OCI-LY7 (cell line): ENCODE data around the gene HEPACAM. TPM values are rescaled to one million over a fixed set of nuclear protein-coding genes. Genes with fewer than 3 reads are reported as not detected.

ENCODE experiments used
- BruUV-seq: library from RNA; stranded (reverse); fragments of 400-500 nt; replicated peaks from 2 replicates; lab custom pipeline; 2021; lab: Mats Ljungman, UMichigan
- CTCF ChIA-PET: fragments of 300-600 bp; sonication (Branson Sonifier 250); formaldehyde crosslinking; loops from one replicate; lab custom pipeline; 2022; ENCODE audit warnings: antibody characterized with exemption; ENCODE audit not compliant: unreplicated experiment; lab: Charles Lee
- POLR2A ChIA-PET: fragments of 300-600 bp; sonication (Branson Sonifier 250); formaldehyde crosslinking; loops from one replicate; lab custom pipeline; 2022; ENCODE audit warnings: antibody characterized with exemption; lab: Charles Lee
- DNase-seq: peaks from one replicate; pipeline ENCODE4 v3.0.0-alpha.2; 2015; ENCODE audit warnings: low spot score
- H2AFZ ChIP-seq: fragments of 200-600 bp; sonication (generic), shearing (Covaris generic); 2 replicates; pipeline ENCODE4 v1.6.1; 2014; ENCODE audit warnings: mild to moderate bottlenecking, antibody characterized with exemption, low read length, moderate library complexity
- H3K27ac ChIP-seq: fragments of 200-600 bp; sonication (generic); 2 replicates; pipeline ENCODE4 v1.5.1; 2014; ENCODE audit warnings: mixed run types, low read depth, mild to moderate bottlenecking, moderate library complexity, low read length, inconsistent platforms; ENCODE audit not compliant: poor library complexity, severe bottlenecking
- H3K36me3 ChIP-seq: fragments of 200-600 bp; sonication (generic); 2 replicates; pipeline ENCODE4 v1.6.1; 2014; ENCODE audit warnings: mild to moderate bottlenecking, antibody characterized with exemption, low read length, moderate library complexity, mixed read lengths; ENCODE audit not compliant: insufficient read depth
- H3K4me1 ChIP-seq: fragments of 200-600 bp; sonication (generic); 2 replicates; pipeline ENCODE4 v1.5.1; 2014; ENCODE audit warnings: mild to moderate bottlenecking, low read length; ENCODE audit not compliant: insufficient read depth, poor library complexity, severe bottlenecking
- H3K4me2 ChIP-seq: fragments of 200-600 bp; sonication (generic); 2 replicates; pipeline ENCODE4 v1.6.1; 2014; ENCODE audit warnings: mild to moderate bottlenecking, low read length
- H3K4me3 ChIP-seq: fragments of 200-600 bp; sonication (generic); 2 replicates; pipeline ENCODE4 v1.5.1; 2014; ENCODE audit warnings: mild to moderate bottlenecking, low read depth, low read length; ENCODE audit not compliant: poor library complexity, severe bottlenecking
- H3K79me2 ChIP-seq: fragments of 200-600 bp; sonication (generic); 2 replicates; pipeline ENCODE4 v1.6.1; 2016; ENCODE audit warnings: low read depth, mild to moderate bottlenecking, low read length, moderate library complexity, mixed read lengths; ENCODE audit not compliant: insufficient read depth
- H3K9me2 ChIP-seq: fragments of 200-600 bp; sonication (generic); 2 replicates; pipeline ENCODE4 v1.6.1; 2016; ENCODE audit warnings: mild to moderate bottlenecking, low read length, mixed read lengths; ENCODE audit not compliant: insufficient read depth
- H3K9me3 ChIP-seq: fragments of 200-600 bp; sonication (generic); 2 replicates; pipeline ENCODE4 v1.6.1; 2014; ENCODE audit warnings: mild to moderate bottlenecking, mixed run types, low read length, mixed read lengths
- H4K20me1 ChIP-seq: fragments of 200-600 bp; sonication (generic); 2 replicates; pipeline ENCODE4 v1.6.1; 2014; ENCODE audit warnings: mild to moderate bottlenecking, antibody characterized with exemption, low read length, moderate library complexity, mixed read lengths; ENCODE audit not compliant: insufficient read depth
- CTCF ChIP-seq: fragments of 200-600 bp; sonication (generic); conservative IDR thresholded peaks from 2 replicates; pipeline ENCODE4 v1.5.1; 2014; ENCODE audit warnings: mild to moderate bottlenecking, antibody characterized with exemption, low read length, moderate library complexity, mixed read lengths
- EZH2phosphoT487 ChIP-seq: fragments of 200-600 bp; sonication (generic); IDR thresholded peaks from 2 replicates; pipeline ENCODE4 v1.6.1; 2018; ENCODE audit warnings: low read depth, borderline replicate concordance, mild to moderate bottlenecking, mixed run types, antibody characterized with exemption, low read length, moderate library complexity, mixed read lengths
- intact Hi-C: fragments of 100-400 bp; cut with micrococcal nuclease; formaldehyde crosslinking; loops from one replicate; pipeline ENCODE4 v1.10.0; 2022; ENCODE audit not compliant: unreplicated experiment
- total RNA-seq, 2 experiments: library from RNA; depleted of rRNA in 1 of 2; stranded (reverse); fragments of >200 nt in 1 of 2; shearing (Covaris generic) in 1 of 2; gene quantifications; 2 replicates each; pipeline ENCODE4 v1.2.3, GENCODE V29; 2014 to 2022

Gene HEPACAM
- total RNA-seq, 2 experiments from 2014 or later: not detected

- H3K4me1 ChIP-seq: no peaks in the 10 kb centered on the region
- H3K79me2 ChIP-seq: no peaks in the 10 kb centered on the region
- no peak for TF ChIP-seq CTCF
- TF ChIP-seq EZH2phosphoT487: no peak
- ChIA-PET POLR2A (interaction anchor here (0.6 to 1.1 kb wide), 3 partner anchors 16 to 1754 kb away, joined by 4 to 8 read pairs (median 4); partner anchors contain the start of gene CCDC15), CTCF (interaction anchor here (0.6 kb wide), 1 partner anchor 430 kb away, joined by 4 read pairs; no protein-coding TSS in a partner anchor)
- no peak overlapping the region for H3K4me2 ChIP-seq
- H4K20me1 ChIP-seq: no peaks in the 10 kb centered on the region
- no TSS peak for BruUV-seq
- no peak for DNase-seq
- no peak overlapping the region for H3K27ac ChIP-seq
- H2AFZ ChIP-seq: no peak overlapping the region
- H3K9me3 ChIP-seq: no peaks in the 10 kb centered on the region
- H3K4me3 ChIP-seq: no peak overlapping the region
- no peaks in the 10 kb centered on the region for H3K9me2 ChIP-seq
- no peaks in the 10 kb centered on the region for H3K36me3 ChIP-seq
- intact Hi-C loops: no loop called here
Measured at GRCh38 chr11:124938206-124938765, 2.4 kb upstream of the HEPACAM start.

- H3K9me2 ChIP-seq: no peaks in the 10 kb centered on the region
- H3K36me3 ChIP-seq: no peaks in the 10 kb centered on the region
- DNase-seq: no peak
- no peaks in the 10 kb centered on the region for H3K9me3 ChIP-seq
- H3K4me3 ChIP-seq: no peak overlapping the region
- H3K4me2 ChIP-seq: no peak overlapping the region
- H3K27ac ChIP-seq: no peak overlapping the region
- no peak for TF ChIP-seq EZH2phosphoT487
- TF ChIP-seq CTCF: no peak
- H3K4me1 ChIP-seq: no peaks in the 10 kb centered on the region
- H4K20me1 ChIP-seq: no peaks in the 10 kb centered on the region
- CTCF ChIA-PET: interaction anchor here (0.6 kb wide), 1 partner anchor 431 kb away, joined by 4 read pairs; no protein-coding TSS in a partner anchor
- no peaks in the 10 kb centered on the region for H3K79me2 ChIP-seq
- intact Hi-C loops: no loop called here
- no peak overlapping the region for H2AFZ ChIP-seq
- BruUV-seq: no TSS peak
- POLR2A ChIA-PET: interaction anchor here (0.5 to 0.8 kb wide), 2 partner anchors 16 to 437 kb away, joined by 3 to 4 read pairs; partner anchors contain the start of gene CCDC15
Measured at GRCh38 chr11:124937336-124937935, 1.6 kb upstream of the HEPACAM start.
